H9 (cell line): ENCODE results near the gene ENTREP3. TPM values are rescaled to one million over a fixed set of nuclear protein-coding genes. Genes with fewer than 3 reads are reported as not detected.

Experiments used
- DNase-seq: peaks from one replicate; pipeline ENCODE4 v3.0.0-alpha.2; 2017
- H2AFZ ChIP-seq: one replicate; pipeline ENCODE4 v1.6.1; 2013; ENCODE audit warnings: mild to moderate bottlenecking, low read length, control low read depth, moderate library complexity
- H2AK5ac ChIP-seq: 2 replicates; pipeline ENCODE4 v1.6.1; 2013; ENCODE audit warnings: low read length, control low read depth, mixed read lengths; ENCODE audit not compliant: insufficient read length
- H2BK120ac ChIP-seq: one replicate; pipeline ENCODE4 v1.6.1; 2013; ENCODE audit warnings: low read depth, mild to moderate bottlenecking, low read length, control low read depth, inconsistent platforms; ENCODE audit not compliant: poor library complexity, severe bottlenecking
- H2BK12ac ChIP-seq: 2 replicates; pipeline ENCODE4 v1.6.1; 2013; ENCODE audit warnings: low read length, control low read depth, mixed read lengths, low read depth; ENCODE audit not compliant: insufficient read length
- H2BK15ac ChIP-seq: 2 replicates; pipeline ENCODE4 v1.6.1; 2013; ENCODE audit warnings: low read depth, low read length, control low read depth
- H2BK20ac ChIP-seq: one replicate; pipeline ENCODE4 v1.6.1; 2013; ENCODE audit warnings: low read depth, mild to moderate bottlenecking, low read length, control low read depth, inconsistent platforms; ENCODE audit not compliant: poor library complexity, severe bottlenecking
- H2BK5ac ChIP-seq: 2 replicates; pipeline ENCODE4 v1.6.1; 2013; ENCODE audit warnings: low read length, control low read depth, mixed read lengths; ENCODE audit not compliant: insufficient read length
- H3K14ac ChIP-seq: 2 replicates; pipeline ENCODE4 v1.6.1; 2013; ENCODE audit warnings: low read length, control low read depth; ENCODE audit not compliant: insufficient read depth
- H3K18ac ChIP-seq: 2 replicates; pipeline ENCODE4 v1.6.1; 2013; ENCODE audit warnings: low read depth, mild to moderate bottlenecking, mixed read lengths, low read length, control low read depth; ENCODE audit not compliant: insufficient read length
- H3K23ac ChIP-seq: 2 replicates; pipeline ENCODE4 v1.6.1; 2013; ENCODE audit warnings: low read length, control low read depth, mixed read lengths, low read depth; ENCODE audit not compliant: insufficient read length
- H3K23me2 ChIP-seq: 2 replicates; pipeline ENCODE4 v1.6.1; 2013; ENCODE audit warnings: low read depth, mild to moderate bottlenecking, mixed read lengths, low read length, control low read depth; ENCODE audit not compliant: insufficient read length, poor library complexity, severe bottlenecking
- H3K27ac ChIP-seq: 2 replicates; pipeline ENCODE4 v1.5.1; 2013; ENCODE audit warnings: low read length, control low read depth, mixed read lengths, low read depth; ENCODE audit not compliant: insufficient read length
- H3K27me3 ChIP-seq: 2 replicates; pipeline ENCODE4 v1.6.1; 2013; ENCODE audit warnings: low read length, control low read depth, inconsistent platforms; ENCODE audit not compliant: insufficient read depth
- H3K4ac ChIP-seq: 2 replicates; pipeline ENCODE4 v1.6.1; 2013; ENCODE audit warnings: low read depth, mild to moderate bottlenecking, control low read depth, inconsistent platforms, low read length, moderate library complexity
- H3K4me1 ChIP-seq: 2 replicates; pipeline ENCODE4 v1.6.1; 2013; ENCODE audit warnings: low read length, control low read depth, inconsistent platforms; ENCODE audit not compliant: insufficient read depth
- H3K4me2 ChIP-seq: 2 replicates; pipeline ENCODE4 v1.6.1; 2013; ENCODE audit warnings: low read length, control low read depth, mixed read lengths; ENCODE audit not compliant: insufficient read length, insufficient read depth
- H3K56ac ChIP-seq: 2 replicates; pipeline ENCODE4 v1.6.1; 2013; ENCODE audit warnings: low read depth, mild to moderate bottlenecking, mixed read lengths, low read length, control low read depth; ENCODE audit not compliant: insufficient read length
- H3K79me1 ChIP-seq: 2 replicates; pipeline ENCODE4 v1.6.1; 2013; ENCODE audit warnings: low read depth, mild to moderate bottlenecking, moderate library complexity, low read length, control low read depth, inconsistent platforms; ENCODE audit not compliant: insufficient read depth, poor library complexity, severe bottlenecking
- H3K79me2 ChIP-seq: 2 replicates; pipeline ENCODE4 v1.6.1; 2013; ENCODE audit warnings: low read length, control low read depth, inconsistent platforms; ENCODE audit not compliant: insufficient read depth
- H3K9ac ChIP-seq: 2 replicates; pipeline ENCODE4 v1.6.1; 2013; ENCODE audit warnings: low read length, control low read depth, mixed read lengths; ENCODE audit not compliant: insufficient read length; ENCODE audit errors: extremely low read depth
- H3K9me3 ChIP-seq: one replicate; pipeline ENCODE4 v1.6.1; 2013; ENCODE audit warnings: low read depth, low read length, inconsistent platforms; ENCODE audit not compliant: control insufficient read depth
- H3T11ph ChIP-seq: one replicate; pipeline ENCODE4 v1.6.1; 2013; ENCODE audit warnings: mild to moderate bottlenecking, low read length, control low read depth, inconsistent platforms
- H4K20me1 ChIP-seq: one replicate; pipeline ENCODE4 v1.6.1; 2013; ENCODE audit not compliant: control insufficient read depth, insufficient read length, insufficient read depth
- H4K5ac ChIP-seq: 2 replicates; pipeline ENCODE4 v1.6.1; 2013; ENCODE audit warnings: low read depth, mild to moderate bottlenecking, mixed read lengths, low read length, control low read depth; ENCODE audit not compliant: insufficient read length
- H4K8ac ChIP-seq: replicated peaks from 2 replicates; pipeline ENCODE4 v1.6.1; 2013; ENCODE audit warnings: low read length, control low read depth, mixed read lengths, low read depth; ENCODE audit not compliant: insufficient read length
- H4K91ac ChIP-seq: 2 replicates; pipeline ENCODE4 v1.6.1; 2013; ENCODE audit warnings: low read depth, mild to moderate bottlenecking, moderate library complexity, mixed read lengths, low read length, control low read depth; ENCODE audit not compliant: insufficient read length
- H3K27ac Mint-ChIP-seq, 3 experiments: 2 replicates in 2 of 3; 3 replicates in 1 of 3; pipeline ENCODE4 v1.8.0; 2020 to 2021; ENCODE audit warnings: mixed read lengths in 3 of 3, mild to moderate bottlenecking in 1 of 3, moderate library complexity in 1 of 3
- H3K27me3 Mint-ChIP-seq: 2 replicates; pipeline ENCODE4 v1.8.0; 2021; ENCODE audit warnings: low read depth, mild to moderate bottlenecking, moderate library complexity, mixed read lengths
- H3K36me3 Mint-ChIP-seq, 3 experiments: 2 replicates in 2 of 3; 3 replicates in 1 of 3; pipeline ENCODE4 v1.8.0; 2020 to 2021; ENCODE audit warnings: low read depth in 3 of 3, mixed read lengths in 3 of 3; ENCODE audit not compliant: insufficient read depth in 1 of 3
- H3K4me1 Mint-ChIP-seq, 2 experiments: 2 replicates each; pipeline ENCODE4 v1.8.0; 2020; ENCODE audit warnings: mixed read lengths in 2 of 2
- H3K4me3 Mint-ChIP-seq, 2 experiments: 2 replicates in 1 of 2; 3 replicates in 1 of 2; pipeline ENCODE4 v1.8.0; 2020 to 2021; ENCODE audit warnings: mild to moderate bottlenecking in 2 of 2, mixed read lengths in 2 of 2, moderate library complexity in 1 of 2
- H3K9me3 Mint-ChIP-seq, 2 experiments: 2 replicates in 1 of 2; 3 replicates in 1 of 2; pipeline ENCODE4 v1.8.0; 2020; ENCODE audit warnings: mild to moderate bottlenecking in 2 of 2, mixed read lengths in 2 of 2, moderate library complexity in 1 of 2
- WGBS: extraction: QIAGEN DNeasy Blood & Tissue Kit; methylation state at CpG from one replicate; pipeline ENCODE4 v1.1.7; 2013; ENCODE audit warnings: missing lambda C conversion rate, low lambda C conversion rate, mixed read lengths; ENCODE audit not compliant: insufficient read length; ENCODE audit errors: extremely low coverage; 5-methylcytosine and 5-hydroxymethylcytosine counted together
- total RNA-seq: library from RNA; stranded (reverse); gene quantifications from 2 replicates; pipeline ENCODE4 v1.2.1, GENCODE V29; 2021
- TF ChIP-seq, protein P1 (sequence below): fragments of 200-600 bp; sonication (generic); conservative IDR thresholded peaks from 3 replicates; pipeline ENCODE4 v1.8.0; 2021; ENCODE audit warnings: antibody characterized with exemption, mild to moderate bottlenecking

ENTREP3 gene
- total RNA-seq, 1 experiment from 2014 or later = 41.0 TPM

- H2BK15ac ChIP-seq = no peak overlapping the region
- H3K4me1 Mint-ChIP-seq = peaks cover 11 to 16% of the 10 kb centered on the region in 2 experiments
- H3K56ac ChIP-seq = no peak overlapping the region
- no peak overlapping the region for H3K9ac ChIP-seq
- H3K36me3 Mint-ChIP-seq = peaks cover 6 to 16% (median 15%) of the 10 kb centered on the region in 3 experiments
- TF ChIP-seq, protein P1, sequence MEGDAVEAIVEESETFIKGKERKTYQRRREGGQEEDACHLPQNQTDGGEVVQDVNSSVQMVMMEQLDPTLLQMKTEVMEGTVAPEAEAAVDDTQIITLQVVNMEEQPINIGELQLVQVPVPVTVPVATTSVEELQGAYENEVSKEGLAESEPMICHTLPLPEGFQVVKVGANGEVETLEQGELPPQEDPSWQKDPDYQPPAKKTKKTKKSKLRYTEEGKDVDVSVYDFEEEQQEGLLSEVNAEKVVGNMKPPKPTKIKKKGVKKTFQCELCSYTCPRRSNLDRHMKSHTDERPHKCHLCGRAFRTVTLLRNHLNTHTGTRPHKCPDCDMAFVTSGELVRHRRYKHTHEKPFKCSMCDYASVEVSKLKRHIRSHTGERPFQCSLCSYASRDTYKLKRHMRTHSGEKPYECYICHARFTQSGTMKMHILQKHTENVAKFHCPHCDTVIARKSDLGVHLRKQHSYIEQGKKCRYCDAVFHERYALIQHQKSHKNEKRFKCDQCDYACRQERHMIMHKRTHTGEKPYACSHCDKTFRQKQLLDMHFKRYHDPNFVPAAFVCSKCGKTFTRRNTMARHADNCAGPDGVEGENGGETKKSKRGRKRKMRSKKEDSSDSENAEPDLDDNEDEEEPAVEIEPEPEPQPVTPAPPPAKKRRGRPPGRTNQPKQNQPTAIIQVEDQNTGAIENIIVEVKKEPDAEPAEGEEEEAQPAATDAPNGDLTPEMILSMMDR = no peak
- no peak overlapping the region for H4K91ac ChIP-seq
- no peak overlapping the region for H2AK5ac ChIP-seq
- no peaks in the 10 kb centered on the region for H3K23me2 ChIP-seq
- no peak overlapping the region for H4K8ac ChIP-seq
- peak; percentile 50 for DNase-seq
- H3K9me3 Mint-ChIP-seq = no peaks in the 10 kb centered on the region
- H3K9me3 ChIP-seq = no peaks in the 10 kb centered on the region
- H3K27ac Mint-ChIP-seq = peak overlapping the region; percentile 51 to 89 (median 65); a peak in 5 of 7 replicates
- H2BK120ac ChIP-seq = no peak overlapping the region
- H3K27ac ChIP-seq = no peak overlapping the region
- H3K4me3 Mint-ChIP-seq = peak overlapping the region; percentile 50 to 70; a peak in 4 of 5 replicates
- H2BK5ac ChIP-seq = no peak overlapping the region
- no peaks in the 10 kb centered on the region for H3K79me1 ChIP-seq
- H3K79me2 ChIP-seq = no peaks in the 10 kb centered on the region
- H3K27me3 Mint-ChIP-seq = peaks cover 1% of the 10 kb centered on the region; the same call in 1 of the 2 replicates
- no peaks in the 10 kb centered on the region for H3K4me1 ChIP-seq
- H4K5ac ChIP-seq = no peak overlapping the region
- H3K27me3 ChIP-seq = no peaks in the 10 kb centered on the region
- peak overlapping the region; percentile 7 for H3K4me2 ChIP-seq
- H3K14ac ChIP-seq = no peak overlapping the region
- H3T11ph ChIP-seq = no peak overlapping the region
- H2BK12ac ChIP-seq = no peak overlapping the region
- H2BK20ac ChIP-seq = no peak overlapping the region
- WGBS = no CpG with 5 or more reads among the region's 1 CpG
- no peaks in the 10 kb centered on the region for H4K20me1 ChIP-seq
- no peak overlapping the region for H3K23ac ChIP-seq
- peak overlapping the region; percentile 41 for H3K18ac ChIP-seq
- no peak overlapping the region for H3K4ac ChIP-seq
- no peak overlapping the region for H2AFZ ChIP-seq
Measured at GRCh38 chr1:155219592-155220031, 35.7 kb downstream of the ENTREP3 start.
